HK-2 (cell line): ENCODE measurements around the gene GRIN2B.

Experiments used
- DNase-seq: peaks from one replicate; pipeline ENCODE4 v3.0.0-alpha.2; 2018; ENCODE audit not compliant: unreplicated experiment

Gene GRIN2B

DNA sequence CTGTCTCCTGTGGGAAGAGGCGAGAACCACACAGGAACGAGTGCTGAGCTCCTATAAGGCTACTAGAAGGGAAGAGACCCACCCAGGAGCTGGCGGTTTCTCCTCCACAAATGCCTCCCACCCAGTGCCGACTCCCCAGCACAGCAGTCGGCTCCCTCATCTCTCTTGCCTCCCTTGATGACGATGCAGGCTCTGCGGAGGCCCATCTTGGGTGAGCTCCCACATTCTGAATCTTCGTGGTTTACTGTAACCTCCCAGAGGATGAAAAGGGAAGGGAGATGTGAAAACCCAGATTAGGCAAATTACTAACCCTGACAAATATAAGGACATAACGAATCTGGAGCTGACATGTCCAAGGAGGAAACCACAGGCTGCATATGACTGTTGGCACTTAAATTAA, 23.8 kb downstream of the GRIN2B start:
- DNase-seq, result no peak

DNA sequence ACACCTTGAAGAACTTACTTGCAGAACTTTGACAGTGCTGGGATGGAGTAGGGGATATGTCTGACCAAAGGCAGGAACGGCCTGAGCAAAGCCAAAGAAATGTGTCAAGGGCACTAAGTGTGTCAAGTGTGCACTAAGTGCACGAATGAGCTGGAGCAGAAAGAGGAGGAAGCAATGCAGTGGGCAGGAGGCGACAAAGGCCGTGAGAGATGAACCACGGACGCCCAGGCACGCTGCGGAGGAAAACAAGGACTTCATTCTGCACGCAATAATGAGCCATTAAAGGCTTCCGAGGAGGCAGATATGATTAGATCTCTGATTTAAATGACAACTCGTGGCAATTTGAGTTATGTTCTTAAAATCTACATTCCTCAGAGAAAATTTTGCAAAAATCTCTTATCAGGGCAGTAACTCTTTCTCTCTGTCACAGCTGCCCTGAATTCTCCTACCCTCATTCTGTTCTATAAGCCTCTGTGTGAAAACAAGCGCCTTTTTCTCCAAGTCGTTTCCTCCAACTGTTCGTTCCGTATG, 25.3 kb downstream of the GRIN2B start:
- DNase-seq, result no peak

DNA sequence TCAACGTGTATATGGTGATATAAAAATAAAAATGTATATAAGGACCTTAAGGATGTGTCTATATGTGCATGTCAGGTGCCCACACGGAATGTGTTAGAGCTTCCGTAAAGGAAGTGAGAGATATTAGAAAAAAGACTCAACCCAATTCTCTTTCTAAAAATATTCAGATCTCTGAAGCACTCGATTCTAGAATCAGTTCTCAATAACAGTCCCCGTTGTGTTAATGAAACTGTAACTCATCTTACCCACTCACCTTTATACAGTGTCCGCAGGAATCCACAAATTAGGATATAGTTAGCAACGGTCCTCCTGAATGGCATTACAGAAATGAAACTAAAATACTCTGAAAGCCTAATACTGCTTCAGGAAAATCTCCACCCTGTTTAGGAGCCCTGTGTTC, 29.3 kb downstream of the GRIN2B start:
- DNase-seq, result no peak

DNA sequence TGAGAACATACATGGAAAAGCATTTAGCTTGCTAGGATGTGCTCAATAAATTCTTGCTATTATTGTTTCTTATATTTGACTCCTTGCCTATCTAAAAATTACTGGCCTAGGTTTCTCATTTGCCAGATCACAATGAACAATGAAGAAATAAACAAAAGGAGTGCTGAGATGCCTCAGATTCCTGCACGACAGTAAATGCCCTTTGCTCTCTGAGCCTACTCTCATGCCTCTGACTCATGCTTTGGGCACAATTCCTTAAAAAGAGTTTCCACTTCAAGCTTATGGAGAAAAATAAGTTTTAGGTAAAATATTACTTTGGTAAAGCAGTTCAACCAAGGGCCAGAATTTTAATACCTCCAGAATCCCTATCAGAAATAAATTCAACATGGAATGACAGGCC, 30.9 kb downstream of the GRIN2B start:
- DNase-seq, result no peak

DNA sequence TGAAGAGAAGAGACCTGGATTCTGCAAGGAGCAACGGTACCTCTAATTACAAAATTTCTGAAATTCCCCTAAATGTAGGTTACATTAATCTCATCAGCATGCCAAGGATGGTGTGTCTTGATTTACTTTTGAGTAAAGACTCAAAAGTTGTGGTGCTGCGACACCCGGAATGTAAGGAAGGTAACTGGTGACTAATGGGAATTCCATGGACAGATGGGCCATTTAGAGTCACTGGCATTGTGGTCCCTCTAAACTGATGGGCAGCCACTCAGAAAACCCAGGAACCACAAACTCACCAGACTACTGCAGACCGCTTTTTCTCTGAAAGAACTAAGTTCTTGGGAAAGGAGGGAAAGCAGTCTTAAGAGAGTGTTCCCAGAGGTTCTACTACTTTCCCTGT, 32.8 kb downstream of the GRIN2B start:
- DNase-seq, result peak; percentile 27

DNA sequence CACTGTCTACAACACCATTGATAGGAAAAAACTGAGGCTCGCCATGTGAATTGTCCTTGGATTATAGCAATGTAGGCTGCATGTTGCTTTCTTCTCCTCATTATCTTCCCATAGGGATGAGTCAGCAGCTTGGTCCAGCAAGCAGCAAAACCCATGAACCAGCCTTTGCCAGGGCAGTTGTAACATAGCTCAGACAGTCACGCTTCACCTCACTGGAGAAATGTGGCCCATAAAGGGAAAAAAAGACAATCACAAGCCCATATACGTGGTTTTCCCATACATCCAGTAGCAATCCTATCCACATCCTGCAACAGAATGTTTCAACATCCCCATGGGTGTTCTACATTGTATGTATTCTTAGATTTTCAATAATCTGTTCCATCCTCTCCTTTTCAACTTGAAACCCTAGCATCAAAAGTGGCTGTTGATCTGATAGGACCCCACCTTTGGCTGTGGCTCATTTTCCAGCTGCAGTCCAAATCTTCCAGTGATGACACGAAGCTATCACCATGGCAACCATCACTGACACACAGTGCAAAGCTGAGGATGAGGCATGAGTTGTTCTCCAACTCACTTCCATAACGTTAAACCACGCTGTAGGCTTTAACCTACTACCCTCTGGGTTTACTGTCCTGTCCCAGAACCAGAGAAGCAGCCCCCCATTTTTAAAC, 34.0 kb downstream of the GRIN2B start:
- peak; percentile 71 for DNase-seq

DNA sequence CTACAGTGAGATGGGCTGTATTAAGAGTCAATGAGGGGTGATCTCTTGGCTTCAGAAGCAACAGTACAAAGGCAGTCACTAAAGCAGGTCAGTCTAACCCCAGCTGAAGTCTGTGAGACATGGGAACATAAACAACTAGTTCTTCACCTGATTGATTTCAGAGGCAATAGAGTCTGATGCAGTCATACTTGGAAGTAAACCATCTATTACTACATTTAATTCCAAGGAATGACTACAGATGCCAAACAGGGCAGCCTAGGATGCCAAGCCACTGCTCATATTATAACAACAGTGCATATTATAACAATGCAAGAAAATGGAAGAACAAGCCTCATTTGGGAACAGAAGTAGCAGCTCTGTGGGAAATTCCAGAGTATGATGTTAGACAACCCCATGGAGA, 35.8 kb downstream of the GRIN2B start:
- DNase-seq, result no peak

DNA sequence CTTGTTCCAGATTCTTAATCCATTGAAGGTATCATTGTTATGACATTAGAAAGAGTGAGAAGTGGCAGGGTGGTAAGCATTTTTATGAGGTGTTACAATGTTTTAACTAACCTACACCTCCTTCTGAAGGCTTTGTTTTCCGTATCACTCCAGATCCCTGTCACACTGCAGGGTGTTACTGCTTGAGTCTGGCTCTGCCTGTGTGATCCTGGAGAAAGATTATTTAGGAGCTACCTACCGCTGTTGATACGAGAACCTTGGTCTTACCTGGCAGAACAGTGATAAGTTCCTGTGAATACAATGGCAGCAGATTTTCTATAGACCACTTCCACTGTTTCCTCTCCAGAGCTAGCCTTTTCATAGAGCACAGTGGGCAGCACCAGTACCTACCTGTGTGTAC, 36.2 kb downstream of the GRIN2B start:
- no peak for DNase-seq

DNA sequence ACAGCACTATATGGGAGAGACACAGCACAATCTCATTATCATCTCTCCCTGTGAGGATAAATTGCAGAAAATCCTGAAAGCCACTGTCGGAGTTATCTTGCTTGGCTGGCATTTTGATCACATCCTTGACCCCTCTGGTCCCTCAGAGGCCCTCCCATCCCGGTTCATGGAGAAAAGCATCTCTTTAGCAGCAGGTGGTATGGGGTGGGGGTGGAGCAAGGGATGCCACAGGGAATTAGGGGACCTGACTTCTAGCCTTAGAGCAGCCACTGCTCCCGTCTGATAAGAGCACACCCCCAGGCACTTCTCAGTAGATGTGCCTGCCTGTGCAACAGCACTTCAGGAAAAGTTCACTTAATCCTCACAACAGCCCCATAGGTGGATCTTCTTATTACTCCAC, 38.6 kb downstream of the GRIN2B start:
- DNase-seq, result no peak

DNA sequence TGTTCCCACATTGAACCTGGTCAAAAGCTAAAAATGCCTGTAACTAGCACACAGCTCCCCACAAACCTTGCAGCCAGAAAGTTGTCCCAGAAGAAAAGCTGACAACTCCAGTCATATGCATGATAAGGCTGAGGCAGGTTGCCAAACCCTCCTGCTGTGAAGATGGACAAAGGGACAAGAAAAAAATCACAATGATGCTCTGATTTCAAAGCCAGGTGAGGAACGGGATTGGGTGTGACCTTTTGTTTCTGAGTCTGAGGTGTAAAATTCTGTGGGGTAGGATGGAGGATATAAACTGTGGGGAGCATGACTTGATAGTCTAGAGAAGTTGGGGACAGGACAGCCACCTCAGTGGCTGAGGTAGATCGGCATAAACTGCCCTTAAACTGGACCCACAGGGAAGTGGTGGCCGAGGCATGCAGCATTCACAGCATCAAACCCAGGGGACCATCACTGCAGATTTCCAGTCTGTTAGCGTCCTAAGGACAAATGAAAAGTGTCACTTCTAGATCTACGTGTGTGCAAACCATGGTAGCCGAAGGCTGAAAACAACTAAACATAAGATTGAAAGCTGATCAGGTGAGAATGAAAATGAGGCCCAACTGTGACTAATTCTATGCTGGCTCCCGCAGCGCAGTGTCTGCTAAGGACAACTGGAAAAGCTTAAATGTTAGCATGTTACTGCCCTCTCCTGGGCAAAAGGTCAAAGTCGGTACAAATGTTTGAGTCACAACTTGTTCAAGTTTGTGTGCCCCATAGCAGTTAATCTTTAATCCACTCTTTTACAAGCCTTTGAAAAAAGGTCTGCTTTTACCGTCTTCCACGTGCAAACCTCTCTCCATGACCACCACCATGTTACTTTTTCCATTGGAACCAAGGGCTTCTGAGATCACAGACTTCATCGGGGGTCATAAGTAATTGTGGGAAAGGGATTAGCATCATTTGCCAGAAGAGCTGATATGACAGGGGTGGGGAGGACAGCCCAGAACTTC, 39.8 kb downstream of the GRIN2B start:
- DNase-seq, result peak; percentile 75

DNA sequence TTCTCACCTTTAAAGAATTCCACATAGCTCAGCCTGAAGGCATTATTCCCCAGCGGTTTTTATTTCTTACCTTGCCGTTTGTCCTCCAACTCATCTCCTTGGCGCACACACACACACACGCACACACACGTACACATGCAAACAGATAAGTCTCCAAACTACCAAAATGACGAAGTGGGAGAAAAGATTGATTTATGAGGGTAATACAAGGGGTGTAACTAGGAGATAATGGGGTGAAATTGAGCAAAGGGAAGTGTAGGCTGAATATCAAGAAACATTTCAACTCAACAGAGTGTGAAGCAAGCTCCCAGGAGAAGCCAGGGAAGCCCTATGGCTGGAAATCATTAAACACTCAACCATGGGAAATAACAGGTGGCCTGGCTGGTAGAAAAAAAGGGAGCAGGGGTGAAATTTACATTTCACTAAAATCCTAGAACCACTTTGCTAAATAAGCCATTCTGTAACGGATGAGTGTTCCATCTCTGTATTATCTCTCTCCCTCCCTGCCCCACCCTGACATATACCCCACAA, 41.0 kb downstream of the GRIN2B start:
- no peak for DNase-seq

DNA sequence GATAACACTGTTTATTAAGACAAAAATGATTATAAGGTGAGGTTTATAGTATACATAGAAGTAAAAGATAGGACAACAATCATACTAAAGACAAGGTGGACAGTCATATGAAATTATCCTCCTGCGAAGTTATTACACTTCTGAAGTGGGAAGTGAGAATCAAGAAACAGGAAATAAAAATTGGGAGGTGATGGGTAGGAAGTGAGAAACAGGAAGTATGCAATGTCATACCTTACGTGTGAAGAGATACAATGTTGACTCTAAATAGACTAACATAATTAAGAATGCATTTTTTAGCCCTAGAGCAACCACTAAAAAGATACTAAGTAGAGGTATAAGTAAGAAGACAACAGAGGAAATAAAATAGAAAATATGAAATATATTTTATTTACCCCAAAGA, 43.7 kb downstream of the GRIN2B start:
- no peak for DNase-seq

DNA sequence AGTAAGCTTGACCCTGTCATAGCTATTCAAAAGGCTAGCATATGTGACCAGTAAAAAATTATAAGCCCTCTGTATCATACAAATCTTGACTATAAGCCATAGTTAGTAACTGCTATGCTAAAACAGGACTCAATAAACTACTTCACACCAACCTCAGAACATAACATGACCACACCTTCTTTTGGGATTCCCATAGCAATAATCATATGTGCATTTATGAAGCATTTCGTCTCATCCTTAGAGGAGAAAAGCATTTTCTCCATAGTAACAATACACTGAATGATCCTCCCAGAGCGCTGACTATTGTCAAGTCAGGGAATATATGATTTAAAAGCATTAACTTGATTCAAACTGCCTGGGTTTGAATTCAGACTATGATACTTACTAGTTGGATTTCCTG, 46.2 kb downstream of the GRIN2B start:
- DNase-seq, result no peak
